GM21529 (cell line): ENCODE results near the gene ZNF248.

Experiments
- ATAC-seq: cut with Tn5 transposase; IDR thresholded peaks from one replicate; pipeline ENCODE4 v1.9.1; 2021; ENCODE audit not compliant: unreplicated experiment

Gene ZNF248

GRCh38 chr10:37826806-37827205, 30.6 kb downstream of the ZNF248 start:
- no peak for ATAC-seq

- no peak for ATAC-seq
Observed at GRCh38 chr10:37821237-37821636, 36.2 kb downstream of the ZNF248 start.

- ATAC-seq, result no peak
Observed at GRCh38 chr10:37819797-37820196, 37.6 kb downstream of the ZNF248 start.

DNA sequence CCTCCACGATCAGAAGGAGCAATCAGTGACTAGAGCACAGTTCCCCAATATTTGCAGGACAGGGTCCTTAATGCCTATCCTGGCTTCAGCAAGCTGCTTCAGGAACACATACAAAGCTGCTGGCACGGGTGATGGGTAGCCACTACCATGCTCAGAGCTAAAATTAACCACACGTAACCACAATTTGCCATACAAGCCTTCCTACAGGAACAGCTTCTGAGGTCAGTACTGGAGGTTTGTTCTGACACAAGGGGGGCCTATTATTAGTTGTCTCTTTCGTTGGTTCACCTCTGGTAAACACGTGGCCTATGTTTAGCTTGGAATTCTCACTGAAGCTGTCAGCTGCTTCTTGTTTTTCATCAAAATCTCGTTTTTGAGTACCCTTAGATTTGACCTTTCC, 41.1 kb downstream of the ZNF248 start:
- ATAC-seq, result no peak

GRCh38 chr10:37813763-37814162, 43.6 kb downstream of the ZNF248 start:
- no peak for ATAC-seq

DNA sequence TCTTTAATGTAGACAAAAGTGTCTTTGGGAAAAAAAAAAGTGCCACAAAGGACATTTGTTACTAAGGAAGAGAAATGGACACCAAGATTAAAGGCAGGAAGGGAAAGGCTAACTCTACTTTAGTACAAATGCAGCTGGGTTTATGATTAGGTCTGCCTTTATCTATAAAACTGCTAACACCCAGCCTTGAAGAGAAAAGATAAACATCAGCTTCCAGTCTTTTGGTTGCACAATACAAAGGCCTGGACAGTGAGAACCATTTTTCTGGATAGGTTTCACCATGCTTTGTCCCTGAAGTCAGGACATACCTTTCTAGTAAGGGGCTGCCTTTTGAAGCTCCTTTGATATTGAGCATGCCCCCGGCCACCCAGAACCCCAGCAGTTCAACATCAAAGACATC, 45.1 kb downstream of the ZNF248 start:
- ATAC-seq, result no peak

DNA sequence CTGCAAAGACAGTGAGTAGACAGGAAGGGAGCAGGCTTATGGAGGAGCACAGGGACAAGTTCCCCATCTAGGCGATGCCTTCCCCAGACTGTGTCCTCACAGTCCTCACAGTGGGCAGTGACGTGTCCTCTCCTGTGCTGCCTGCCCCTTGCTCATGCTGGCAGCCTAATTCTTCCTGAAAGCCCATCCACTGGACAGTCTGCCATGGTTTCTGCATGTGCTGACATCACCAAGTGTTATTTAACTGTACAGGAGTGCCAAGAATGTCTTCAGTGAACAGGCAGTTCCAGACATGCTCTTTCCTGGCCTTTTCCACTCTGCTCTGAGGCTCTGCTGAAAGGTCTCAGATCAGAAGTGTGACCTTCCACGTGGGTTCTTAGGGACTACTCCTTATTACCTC, 54.1 kb downstream of the ZNF248 start:
- ATAC-seq, result no peak

- ATAC-seq, result no peak
Observed at GRCh38 chr10:37801557-37801956, 55.9 kb downstream of the ZNF248 start.

DNA sequence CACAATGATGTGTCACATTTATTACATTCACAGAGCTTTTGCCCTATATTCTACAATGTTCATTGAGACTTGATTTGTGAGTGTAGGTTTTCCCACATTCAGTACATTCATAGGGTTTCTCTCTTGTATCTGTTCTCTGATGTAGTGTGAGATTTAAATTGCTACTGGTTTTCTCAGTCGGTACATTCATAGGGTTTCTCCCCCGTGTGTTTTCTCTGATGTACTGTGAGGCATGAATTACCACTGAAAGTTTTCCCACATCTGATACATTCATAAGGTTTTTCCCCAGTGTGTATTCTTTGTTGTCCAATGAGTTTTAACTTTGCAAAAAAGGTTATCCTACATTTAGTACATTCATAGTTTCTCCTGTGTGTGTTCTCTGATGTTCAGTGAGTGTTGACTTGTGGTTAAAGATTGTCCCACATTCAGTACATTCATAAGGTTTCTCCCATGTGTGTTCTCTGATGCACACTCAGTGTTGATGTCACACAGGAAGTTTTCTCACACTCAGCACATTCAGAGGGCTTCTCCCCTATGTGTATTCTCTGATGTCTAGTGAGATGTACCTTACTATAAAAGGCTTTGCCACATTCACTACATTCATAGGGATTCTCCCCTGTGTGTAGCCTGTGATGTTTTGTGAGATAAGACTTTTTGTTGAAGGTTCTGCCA, 63.0 kb downstream of the ZNF248 start:
- no peak for ATAC-seq

- ATAC-seq, result no peak
Observed at GRCh38 chr10:37789590-37789989, 67.8 kb downstream of the ZNF248 start.

DNA sequence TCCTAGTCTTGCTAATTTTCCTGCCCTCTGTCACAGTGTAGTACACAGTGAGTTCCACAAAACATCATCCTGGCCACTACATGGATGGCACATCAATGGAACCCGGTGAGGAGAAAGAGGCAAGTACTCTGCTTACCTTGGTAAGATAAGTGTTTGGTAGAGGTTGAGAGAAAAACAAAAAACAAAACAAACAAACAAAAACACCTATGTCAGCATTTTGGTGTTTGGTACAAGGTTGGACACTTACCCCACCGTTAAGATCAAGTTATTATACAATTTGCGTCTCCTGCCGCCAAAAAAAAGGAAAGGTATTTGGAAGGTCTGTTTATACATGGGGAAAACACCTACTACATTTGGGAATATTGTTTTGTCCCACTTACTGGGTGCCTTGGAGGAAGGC, 72.7 kb downstream of the ZNF248 start:
- ATAC-seq, result no peak

- ATAC-seq, result no peak
Observed at GRCh38 chr10:37780536-37780935, 76.9 kb downstream of the ZNF248 start.

DNA sequence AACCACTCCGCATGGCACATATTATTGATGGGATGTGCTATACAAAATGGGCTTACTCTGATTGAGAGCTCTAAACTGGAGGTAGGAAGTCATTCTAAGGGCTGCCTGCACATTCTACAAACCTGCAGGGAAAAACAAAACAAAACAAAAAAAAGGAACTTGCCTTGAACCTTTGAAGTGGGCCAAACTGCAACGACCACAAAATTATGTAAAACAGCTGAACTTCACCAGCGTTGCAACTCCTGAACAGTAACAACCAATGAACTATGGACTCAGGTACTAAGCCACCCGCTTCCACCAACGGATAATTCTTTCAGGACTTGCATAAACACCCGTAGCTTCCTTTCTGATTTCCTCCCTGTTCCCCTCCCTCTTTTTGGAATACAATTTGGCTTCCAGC, 80.4 kb downstream of the ZNF248 start:
- ATAC-seq, result no peak

- ATAC-seq, result no peak
Observed at GRCh38 chr10:37775612-37776011, 81.8 kb downstream of the ZNF248 start.

- no peak for ATAC-seq
Observed at GRCh38 chr10:37774351-37774750, 83.1 kb downstream of the ZNF248 start.

GRCh38 chr10:37765216-37765615, 92.2 kb downstream of the ZNF248 start:
- ATAC-seq, result no peak

GRCh38 chr10:37763132-37763531, 94.3 kb downstream of the ZNF248 start:
- ATAC-seq, result no peak

DNA sequence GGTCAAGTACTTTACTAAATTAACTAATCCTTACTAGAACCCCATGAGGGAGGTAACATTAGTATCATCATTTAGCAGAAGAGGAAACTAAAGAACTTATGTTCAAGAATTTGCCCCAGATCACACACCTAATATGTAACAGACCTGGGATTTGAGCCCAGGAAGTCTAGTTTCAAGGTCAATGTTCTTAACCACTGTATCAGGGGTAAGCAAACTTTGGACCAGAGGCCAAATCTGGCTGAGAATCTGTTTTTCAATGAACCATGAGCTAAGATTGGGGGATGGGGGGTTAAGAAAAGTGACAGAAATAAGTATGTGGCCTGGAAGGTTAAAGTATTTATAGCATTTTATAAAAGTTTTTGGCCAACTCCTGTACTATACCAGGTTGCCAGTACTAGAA, 95.1 kb downstream of the ZNF248 start:
- no peak for ATAC-seq

DNA sequence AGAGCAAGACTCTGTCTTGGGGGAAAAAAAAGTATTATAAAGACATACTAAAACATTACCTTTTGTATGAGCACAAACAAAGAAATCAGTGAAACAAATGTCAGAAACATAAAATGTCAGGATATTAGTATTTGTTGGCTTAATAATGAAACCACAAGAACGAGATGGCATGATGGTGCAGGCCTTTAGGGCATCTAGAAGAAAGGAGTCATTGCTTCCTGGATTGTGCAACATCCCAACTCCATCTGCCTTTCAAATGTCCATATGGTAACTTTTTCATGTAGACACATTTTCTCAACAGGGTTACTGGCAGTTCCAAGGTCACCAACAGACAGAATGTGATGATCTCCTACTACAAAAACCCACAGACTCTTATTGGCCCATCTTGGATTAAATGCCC, 96.6 kb downstream of the ZNF248 start:
- ATAC-seq, result no peak

GRCh38 chr10:37758074-37758473, 99.3 kb downstream of the ZNF248 start:
- ATAC-seq, result no peak

GRCh38 chr10:37754538-37755323, 102.7 kb downstream of the ZNF248 start:
- ATAC-seq, result no peak

DNA sequence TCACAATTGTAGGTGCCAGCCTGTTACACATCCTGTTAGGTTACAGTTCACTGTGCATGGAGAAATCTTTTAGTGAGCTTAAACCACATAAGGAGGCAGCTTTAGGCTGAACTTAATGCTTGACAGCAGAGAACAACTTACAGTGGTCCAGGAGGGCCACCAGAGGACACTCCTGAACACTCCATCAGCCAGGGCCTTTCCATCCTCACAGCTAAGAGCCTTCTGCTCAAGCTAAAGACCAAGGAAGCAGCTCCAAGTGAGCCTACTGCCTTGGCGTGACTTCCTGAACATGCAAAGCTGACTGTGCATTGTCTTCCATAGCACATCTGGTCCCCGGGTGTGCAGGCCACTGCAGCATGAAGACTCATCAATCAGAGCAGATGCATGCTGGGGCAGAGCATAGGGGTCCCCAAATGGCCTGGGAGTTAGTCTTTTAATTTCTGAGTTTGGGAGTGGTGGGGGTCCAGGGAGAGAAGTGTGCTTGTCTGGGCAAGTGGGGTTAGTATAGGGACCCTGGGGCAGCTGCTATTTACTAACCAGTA, 105.0 kb downstream of the ZNF248 start:
- no peak for ATAC-seq
